Jurkat, Clone E6-1 (cell line): ENCODE results near the gene MIEF2. TPM values are rescaled to one million over a fixed set of nuclear protein-coding genes. Genes with fewer than 3 reads are reported as not detected.
A peak's percentile ranks its signal among the peaks of the same experiment; 100 is the strongest.
"Not testable (repeated sequence)": the region's sequence is repeated elsewhere in the genome, so short reads cannot be mapped to it uniquely, and the experiment has no call there.

Source experiments
- DNase-seq: peaks from one replicate; pipeline ENCODE4 v3.0.0-alpha.2; 2011; ENCODE audit warnings: low read depth, low spot score
- H3K4me3 ChIP-seq: 2 replicates; pipeline ENCODE4 v1.5.1; 2011; ENCODE audit warnings: mild to moderate bottlenecking, low read length, control low read depth, moderate library complexity
- polyA plus RNA-seq: library from polyadenylated mRNA; unstranded; fragments of >200 nt; gene quantifications from one replicate; pipeline ENCODE4 v1.2.1, GENCODE V29; 2012; ENCODE audit warnings: missing spikeins; ENCODE audit not compliant: insufficient read length, insufficient read depth

MIEF2 gene
- polyA plus RNA-seq: 8.4 TPM

- DNase-seq: peak; percentile 92
- peak within 1 kb of the TSS; percentile 77 for H3K4me3 ChIP-seq
Measured at GRCh38 chr17:18260332-18261145, at the start of gene MIEF2. TSS of gene MIEF2 (plus strand) at chr17:18260662. CDS start at chr17:18262721, 2,059 bp downstream.

- no peak for DNase-seq
- H3K4me3 ChIP-seq: no peak overlapping the region
Measured at GRCh38 chr17:18213666-18214270, 46.7 kb upstream of the MIEF2 start.

- not testable (repeated sequence) for H3K4me3 ChIP-seq, DNase-seq
Measured at GRCh38 chr17:18216906-18217305, 43.6 kb upstream of the MIEF2 start.

GRCh38 chr17:18217412-18218015 lies 42.9 kb upstream of the MIEF2 start:
- DNase-seq: peak; percentile 32
- no peak overlapping the region for H3K4me3 ChIP-seq

GRCh38 chr17:18218756-18219415 lies 41.6 kb upstream of the MIEF2 start:
- no peak for DNase-seq
- H3K4me3 ChIP-seq: no peak overlapping the region

GRCh38 chr17:18224053-18224386 lies 36.4 kb upstream of the MIEF2 start:
- DNase-seq: no peak
- H3K4me3 ChIP-seq: no peak overlapping the region

GRCh38 chr17:18224387-18225120 lies 35.9 kb upstream of the MIEF2 start:
- H3K4me3 ChIP-seq: peak overlapping the region; percentile 55
- DNase-seq: no peak

- H3K4me3 ChIP-seq: peak within 1 kb of the TSS; percentile 70
- DNase-seq: peak; percentile 90
Measured at GRCh38 chr17:18225121-18225641, 35.3 kb upstream of the MIEF2 start, which contains the start of gene LLGL1. TSS of gene LLGL1 (plus strand) at chr17:18225635. CDS start at chr17:18225683, 48 bp downstream.

- DNase-seq: no peak
- H3K4me3 ChIP-seq: peak overlapping the region; percentile 70
Measured at GRCh38 chr17:18225642-18226283, 34.7 kb upstream of the MIEF2 start.

GRCh38 chr17:18226284-18226945 lies 34.0 kb upstream of the MIEF2 start:
- H3K4me3 ChIP-seq: peak overlapping the region; percentile 70
- no peak for DNase-seq

- no peak overlapping the region for H3K4me3 ChIP-seq
- no peak for DNase-seq
Measured at GRCh38 chr17:18227635-18228034, 32.8 kb upstream of the MIEF2 start.

- DNase-seq: no peak
- no peak overlapping the region for H3K4me3 ChIP-seq
Measured at GRCh38 chr17:18228176-18228682, 32.2 kb upstream of the MIEF2 start.

GRCh38 chr17:18229254-18229653 lies 31.2 kb upstream of the MIEF2 start:
- no peak for DNase-seq
- no peak overlapping the region for H3K4me3 ChIP-seq

GRCh38 chr17:18229771-18230170 lies 30.7 kb upstream of the MIEF2 start:
- no peak overlapping the region for H3K4me3 ChIP-seq
- no peak for DNase-seq

- no peak for DNase-seq
Measured at GRCh38 chr17:18230288-18231141, 29.9 kb upstream of the MIEF2 start.

GRCh38 chr17:18231164-18231563 lies 29.3 kb upstream of the MIEF2 start:
- no peak overlapping the region for H3K4me3 ChIP-seq
- DNase-seq: no peak

More at GRCh38 chr17:18230288-18231141, 29.9 kb upstream of the MIEF2 start:
- no peak overlapping the region for H3K4me3 ChIP-seq
